ENCODE results near the gene ADNP. TPM values are rescaled to one million over a fixed set of nuclear protein-coding genes. Genes with fewer than 3 reads are reported as not detected.

Gene ADNP
- total and polyA plus RNA-seq, 3 experiments from 2014 or later, result 11.9 to 78.6 (median 78.1) TPM

DNA sequence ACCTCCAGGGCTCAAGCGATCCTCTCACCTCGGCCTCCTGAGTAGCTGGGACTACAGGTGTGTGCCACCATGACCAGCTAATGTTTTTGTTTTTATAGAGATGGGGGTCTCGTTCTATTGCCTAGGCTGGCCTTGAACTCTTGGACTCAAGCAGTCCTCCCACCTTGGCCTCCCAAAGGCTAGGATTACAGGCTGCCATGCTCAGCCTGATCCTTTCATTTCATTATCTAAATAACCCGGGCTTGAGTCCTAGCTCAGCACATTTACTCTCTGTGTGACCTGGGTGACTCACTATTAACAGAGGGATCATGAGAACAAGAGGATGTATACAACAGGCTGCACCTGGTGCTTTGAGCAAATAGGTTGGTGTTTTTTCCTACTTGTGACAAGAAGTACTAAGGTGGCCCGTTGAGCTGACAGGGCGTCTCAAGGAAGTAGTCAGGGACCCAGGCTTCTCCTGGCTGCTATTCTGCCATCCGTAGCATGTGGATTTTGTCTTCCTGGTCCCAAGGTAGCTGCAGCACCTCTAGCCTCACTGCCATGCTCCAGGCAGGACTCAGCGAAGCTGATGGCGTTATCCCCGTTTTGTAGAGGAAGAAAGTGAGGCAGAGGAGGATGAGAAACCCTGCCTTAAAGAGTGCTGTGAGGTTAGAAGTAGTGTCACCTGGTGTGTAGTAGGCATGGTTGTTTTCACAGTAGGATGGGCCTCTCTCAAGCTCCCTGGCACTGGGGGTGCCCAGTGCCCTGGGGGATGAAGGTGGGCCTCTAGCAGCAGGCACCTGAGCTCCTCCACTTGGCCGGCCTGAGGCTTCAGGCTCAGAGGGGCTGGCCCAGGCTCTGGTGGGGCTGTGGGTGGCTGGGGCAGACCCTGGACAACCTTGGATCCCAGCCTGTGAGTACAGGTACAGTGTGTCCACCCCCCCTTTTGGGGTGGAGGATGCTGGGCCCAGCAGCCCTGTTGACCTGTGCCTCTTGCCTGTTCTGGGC is 62.4 kb downstream of the ADNP start:
- ChIA-PET CTCF (no interaction called here), POLR2A (no interaction called here)
- H3K4me3 ChIP-seq (ENCODE audit: low read length), result no peak overlapping the region
- Mint-ChIP-seq H3K27ac (peak overlapping the region in 3 of 8 donors; percentile 7 to 40 (median 18)), H3K27me3 (peaks cover 0 to 1% of the 10 kb centered on the region in 2 donors), H3K9me3 (no peaks in the 10 kb centered on the region), H3K4me1 (no peaks in the 10 kb centered on the region), H3K4me3 (no peak overlapping the region), H3K36me3 (peaks cover 0 to 33% (median 0%) of the 10 kb centered on the region in 3 donors)
- no peaks in the 10 kb centered on the region for H3K36me3 ChIP-seq (ENCODE audit: insufficient read depth, low read length)
- no peak for DNase-seq
- H3K4me1 ChIP-seq (ENCODE audit: insufficient read depth, low read length), result no peaks in the 10 kb centered on the region
- no peaks in the 10 kb centered on the region for H3K27me3 ChIP-seq (ENCODE audit: insufficient read depth, low read length, poor library complexity, severe bottlenecking)
- no peak overlapping the region for H3K27ac ChIP-seq (ENCODE audit: low read depth, low read length)
- H3K9me3 ChIP-seq (ENCODE audit: low read length), result no peaks in the 10 kb centered on the region

GRCh38 chr20:50867805-50868204 is 63.4 kb downstream of the ADNP start:
- Histone ChIP-seq H3K4me3 (ENCODE audit: low read length) (no peak overlapping the region), H3K27me3 (ENCODE audit: insufficient read depth, low read length, poor library complexity, severe bottlenecking) (no peaks in the 10 kb centered on the region), H3K36me3 (ENCODE audit: insufficient read depth, low read length) (no peaks in the 10 kb centered on the region), H3K9me3 (ENCODE audit: low read length) (no peaks in the 10 kb centered on the region), H3K27ac (ENCODE audit: low read depth, low read length) (no peak overlapping the region), H3K4me1 (ENCODE audit: insufficient read depth, low read length) (no peaks in the 10 kb centered on the region)
- Mint-ChIP-seq H3K4me3 (no peak overlapping the region), H3K36me3 (peaks cover 0 to 27% (median 0%) of the 10 kb centered on the region in 3 donors), H3K9me3 (no peaks in the 10 kb centered on the region), H3K4me1 (no peaks in the 10 kb centered on the region), H3K27me3 (peaks cover 0 to 1% of the 10 kb centered on the region in 2 donors), H3K27ac (no peak overlapping the region)
- ChIA-PET POLR2A (no interaction called here), CTCF (no interaction called here)
- DNase-seq, result no peak

DNA sequence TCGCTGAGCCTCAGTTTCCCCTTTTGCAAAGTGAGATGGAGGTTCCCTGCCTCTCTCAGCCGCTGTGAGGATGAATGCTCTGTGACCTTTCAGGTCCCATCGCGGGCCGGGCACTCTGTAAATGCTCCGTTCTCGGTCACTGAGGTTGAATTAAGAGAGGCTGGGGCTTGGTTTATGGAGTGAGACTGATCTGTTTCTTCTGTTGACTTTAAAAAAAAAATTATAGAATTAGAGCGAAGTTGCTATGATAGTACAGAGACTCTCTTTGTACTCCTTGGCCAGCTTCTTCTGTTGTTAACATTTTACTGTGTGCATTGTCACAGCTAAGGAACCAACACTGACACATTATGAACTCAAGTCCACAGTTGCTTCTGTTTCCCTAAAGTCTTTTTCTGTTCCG is 64.4 kb downstream of the ADNP start:
- H3K9me3 ChIP-seq (ENCODE audit: low read length), result no peaks in the 10 kb centered on the region
- H3K4me3 ChIP-seq (ENCODE audit: low read length), result no peak overlapping the region
- DNase-seq, result no peak
- no peaks in the 10 kb centered on the region for H3K27me3 ChIP-seq (ENCODE audit: insufficient read depth, low read length, poor library complexity, severe bottlenecking)
- Mint-ChIP-seq H3K27me3 (peaks cover 0 to 1% of the 10 kb centered on the region in 2 donors), H3K9me3 (no peaks in the 10 kb centered on the region), H3K4me3 (no peak overlapping the region), H3K4me1 (peaks cover 0 to 4% (median 0%) of the 10 kb centered on the region in 3 donors), H3K36me3 (peaks cover 0 to 28% (median 0%) of the 10 kb centered on the region in 3 donors), H3K27ac (peak overlapping the region in 2 of 8 donors; percentile 26 to 74)
- ChIA-PET CTCF (interaction anchor here (1.6 kb wide), 1 partner anchor 72 kb away, joined by 7 read pairs; the partner anchor contains the start of gene BCAS4), POLR2A (no interaction called here)
- H3K27ac ChIP-seq (ENCODE audit: low read depth, low read length), result no peak overlapping the region
- H3K36me3 ChIP-seq (ENCODE audit: insufficient read depth, low read length), result no peaks in the 10 kb centered on the region
- no peaks in the 10 kb centered on the region for H3K4me1 ChIP-seq (ENCODE audit: insufficient read depth, low read length)

DNA sequence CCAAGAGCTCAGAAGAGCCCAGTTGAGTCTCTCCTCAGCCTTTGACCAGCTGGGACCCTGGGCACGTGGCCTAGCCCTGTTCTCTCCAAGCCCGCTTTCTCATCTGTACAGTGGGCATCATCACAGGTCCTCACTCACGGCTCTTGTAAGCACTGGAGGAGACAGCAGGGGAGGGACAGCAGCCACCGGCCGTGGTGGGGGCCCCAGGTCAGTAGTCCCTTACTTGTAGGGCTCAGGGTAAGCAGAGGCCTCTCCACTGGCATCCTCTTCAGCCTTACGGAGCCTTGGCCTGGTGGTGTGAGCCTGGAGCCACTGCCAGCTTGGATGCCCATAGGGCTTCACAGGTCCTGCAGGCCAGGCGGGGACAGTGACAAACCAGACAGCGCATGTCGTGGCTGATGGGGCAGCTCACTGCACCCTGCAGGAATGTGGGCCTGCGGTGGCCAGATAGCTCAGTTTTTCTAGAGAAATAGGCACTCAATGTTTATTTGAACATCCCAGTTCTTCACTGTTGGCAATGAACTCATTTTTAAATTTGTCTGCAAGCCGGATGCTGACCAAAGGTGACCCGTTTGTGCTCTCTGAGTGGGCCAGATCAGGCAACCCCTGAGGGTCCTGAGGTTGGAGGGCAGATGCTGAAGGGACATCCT is 65.1 kb downstream of the ADNP start:
- Histone ChIP-seq H3K4me1 (ENCODE audit: insufficient read depth, low read length) (no peaks in the 10 kb centered on the region), H3K36me3 (ENCODE audit: insufficient read depth, low read length) (no peaks in the 10 kb centered on the region), H3K9me3 (ENCODE audit: low read length) (no peaks in the 10 kb centered on the region), H3K27me3 (ENCODE audit: insufficient read depth, low read length, poor library complexity, severe bottlenecking) (no peaks in the 10 kb centered on the region), H3K4me3 (ENCODE audit: low read length) (no peak overlapping the region), H3K27ac (ENCODE audit: low read depth, low read length) (no peak overlapping the region)
- DNase-seq, result no peak
- Mint-ChIP-seq H3K9me3 (no peaks in the 10 kb centered on the region), H3K4me3 (no peak overlapping the region), H3K27ac (no peak overlapping the region), H3K36me3 (peaks cover 0 to 26% (median 0%) of the 10 kb centered on the region in 3 donors), H3K27me3 (no peaks in the 10 kb centered on the region), H3K4me1 (peaks cover 0 to 4% (median 0%) of the 10 kb centered on the region in 3 donors)
- POLR2A ChIA-PET, result interaction anchor here (0.6 kb wide), 1 partner anchor 95 kb away, joined by 3 read pairs; no protein-coding TSS in a partner anchor
- CTCF ChIA-PET, result interaction anchor here (1.6 kb wide), 1 partner anchor 72 kb away, joined by 7 read pairs; the partner anchor contains the start of gene BCAS4

DNA sequence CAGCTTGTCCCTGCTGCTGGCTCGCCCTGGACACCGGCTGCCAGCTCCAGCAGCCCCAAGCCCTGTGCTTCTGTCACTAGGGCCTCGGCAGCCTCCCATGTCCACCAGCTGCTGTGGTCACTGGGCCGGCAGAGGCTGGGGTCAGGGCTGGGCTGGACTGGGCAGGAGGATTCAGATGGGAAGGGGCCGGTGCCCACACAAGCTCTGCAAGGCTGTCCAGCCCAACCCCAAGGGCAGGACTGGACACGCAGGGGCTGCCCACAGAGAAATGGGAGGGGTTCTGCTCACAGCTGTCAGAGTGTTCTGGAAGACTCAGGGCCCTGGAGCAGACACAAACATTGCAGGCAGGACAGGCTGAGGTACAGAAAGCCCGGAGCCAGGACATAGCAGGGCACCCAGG is 65.6 kb downstream of the ADNP start:
- H3K27me3 ChIP-seq (ENCODE audit: insufficient read depth, low read length, poor library complexity, severe bottlenecking), result no peaks in the 10 kb centered on the region

DNA sequence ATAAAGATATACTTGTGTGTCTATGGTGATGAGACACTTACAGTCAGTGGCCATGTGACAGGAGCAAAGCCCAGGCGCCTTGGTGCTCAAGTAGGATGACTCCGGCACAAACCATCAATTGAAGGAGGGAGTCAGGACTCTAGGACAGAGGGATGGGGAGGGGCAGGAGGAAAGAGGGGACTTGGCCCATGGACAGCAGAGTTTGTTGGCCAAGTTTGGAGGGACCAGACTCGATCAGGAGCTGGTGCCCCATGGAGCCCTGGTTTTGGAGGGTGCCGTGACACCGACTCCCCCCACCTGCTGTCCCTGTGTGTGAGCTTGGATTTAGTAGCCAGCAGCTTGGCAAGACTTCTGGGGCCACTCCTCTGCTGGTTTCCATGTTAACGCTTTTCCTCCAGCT is 66.1 kb downstream of the ADNP start:
- no peaks in the 10 kb centered on the region for H3K36me3 ChIP-seq (ENCODE audit: insufficient read depth, low read length)
- Mint-ChIP-seq H3K27me3 (no peaks in the 10 kb centered on the region), H3K4me1 (peaks cover 0 to 4% (median 0%) of the 10 kb centered on the region in 3 donors), H3K9me3 (no peaks in the 10 kb centered on the region), H3K4me3 (no peak overlapping the region), H3K36me3 (peaks cover 0 to 27% (median 2%) of the 10 kb centered on the region in 3 donors), H3K27ac (no peak overlapping the region)
- no peaks in the 10 kb centered on the region for H3K4me1 ChIP-seq (ENCODE audit: insufficient read depth, low read length)
- ChIA-PET POLR2A (interaction anchor here (0.5 kb wide), 1 partner anchor 64 kb away, joined by 4 read pairs; no protein-coding TSS in a partner anchor), CTCF (interaction anchor here (0.9 kb wide), 1 partner anchor 64 kb away, joined by 3 read pairs; no protein-coding TSS in a partner anchor)
- no peak overlapping the region for H3K27ac ChIP-seq (ENCODE audit: low read depth, low read length)
- no peaks in the 10 kb centered on the region for H3K27me3 ChIP-seq (ENCODE audit: insufficient read depth, low read length, poor library complexity, severe bottlenecking)
- DNase-seq, result no peak
- H3K4me3 ChIP-seq (ENCODE audit: low read length), result no peak overlapping the region
- H3K9me3 ChIP-seq (ENCODE audit: low read length), result no peaks in the 10 kb centered on the region

More for the DNA sequence above, 65.6 kb downstream of the ADNP start:
- DNase-seq, result no peak
- H3K4me1 ChIP-seq (ENCODE audit: insufficient read depth, low read length), result no peaks in the 10 kb centered on the region
- Mint-ChIP-seq H3K27me3 (no peaks in the 10 kb centered on the region), H3K4me1 (peaks cover 0 to 4% (median 0%) of the 10 kb centered on the region in 3 donors), H3K9me3 (no peaks in the 10 kb centered on the region), H3K27ac (no peak overlapping the region), H3K36me3 (peaks cover 0 to 24% (median 0%) of the 10 kb centered on the region in 3 donors), H3K4me3 (no peak overlapping the region)
- no peaks in the 10 kb centered on the region for H3K36me3 ChIP-seq (ENCODE audit: insufficient read depth, low read length)
- no peak overlapping the region for H3K27ac ChIP-seq (ENCODE audit: low read depth, low read length)
- H3K4me3 ChIP-seq (ENCODE audit: low read length), result no peak overlapping the region
- ChIA-PET POLR2A (interaction anchor here (0.5 to 0.6 kb wide), 2 partner anchors 64 to 95 kb away, joined by 3 to 4 read pairs; no protein-coding TSS in a partner anchor), CTCF (interaction anchor here (0.9 to 1.6 kb wide), 2 partner anchors 64 to 71 kb away, joined by 3 to 7 read pairs; partner anchors contain the start of gene BCAS4)
- no peaks in the 10 kb centered on the region for H3K9me3 ChIP-seq (ENCODE audit: low read length)

- CTCF ChIA-PET, result interaction anchor here (1.8 kb wide), 1 partner anchor 69 kb away, joined by 4 read pairs; the partner anchor contains the start of gene ADNP
These were observed 68.7 kb downstream of the ADNP start for GRCh38 chr20:50862546-50862945.

More at GRCh38 chr20:50862546-50862945, 68.7 kb downstream of the ADNP start:
- Mint-ChIP-seq H3K9me3 (no peaks in the 10 kb centered on the region), H3K27ac (no peak overlapping the region), H3K4me1 (peaks cover 0 to 4% (median 0%) of the 10 kb centered on the region in 3 donors), H3K27me3 (no peaks in the 10 kb centered on the region), H3K4me3 (no peak overlapping the region), H3K36me3 (peaks cover 0 to 22% (median 3%) of the 10 kb centered on the region in 3 donors)
- Histone ChIP-seq H3K27ac (ENCODE audit: low read depth, low read length) (no peak overlapping the region), H3K4me3 (ENCODE audit: low read length) (no peak overlapping the region), H3K9me3 (ENCODE audit: low read length) (no peaks in the 10 kb centered on the region), H3K27me3 (ENCODE audit: insufficient read depth, low read length, poor library complexity, severe bottlenecking) (no peaks in the 10 kb centered on the region), H3K4me1 (ENCODE audit: insufficient read depth, low read length) (no peaks in the 10 kb centered on the region), H3K36me3 (ENCODE audit: insufficient read depth, low read length) (no peaks in the 10 kb centered on the region)
- no peak for DNase-seq
- POLR2A ChIA-PET, result no interaction called here
